ENCODE data around the gene TLL1.

DNA sequence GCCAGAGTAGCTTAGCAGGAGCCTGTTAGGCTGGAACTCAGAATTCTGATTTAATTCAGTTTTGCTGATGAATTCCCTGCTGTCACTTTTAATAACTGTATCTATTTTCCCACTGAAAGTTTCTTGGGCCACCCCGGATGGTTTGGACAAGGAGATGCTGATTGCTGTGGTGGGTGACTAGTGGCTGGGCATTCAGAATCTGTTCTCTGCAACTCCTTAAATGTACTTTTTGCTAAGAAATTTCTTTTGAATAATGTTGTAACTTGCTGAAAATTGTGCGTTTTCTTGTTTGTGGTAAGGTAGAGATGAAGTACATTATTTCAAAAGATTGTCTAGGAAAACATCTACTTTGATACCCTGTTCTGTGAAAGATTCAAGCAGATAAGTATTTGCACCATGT, 2.4 kb downstream of the TLL1 start:
- TF ChIP-seq, protein P1, sequence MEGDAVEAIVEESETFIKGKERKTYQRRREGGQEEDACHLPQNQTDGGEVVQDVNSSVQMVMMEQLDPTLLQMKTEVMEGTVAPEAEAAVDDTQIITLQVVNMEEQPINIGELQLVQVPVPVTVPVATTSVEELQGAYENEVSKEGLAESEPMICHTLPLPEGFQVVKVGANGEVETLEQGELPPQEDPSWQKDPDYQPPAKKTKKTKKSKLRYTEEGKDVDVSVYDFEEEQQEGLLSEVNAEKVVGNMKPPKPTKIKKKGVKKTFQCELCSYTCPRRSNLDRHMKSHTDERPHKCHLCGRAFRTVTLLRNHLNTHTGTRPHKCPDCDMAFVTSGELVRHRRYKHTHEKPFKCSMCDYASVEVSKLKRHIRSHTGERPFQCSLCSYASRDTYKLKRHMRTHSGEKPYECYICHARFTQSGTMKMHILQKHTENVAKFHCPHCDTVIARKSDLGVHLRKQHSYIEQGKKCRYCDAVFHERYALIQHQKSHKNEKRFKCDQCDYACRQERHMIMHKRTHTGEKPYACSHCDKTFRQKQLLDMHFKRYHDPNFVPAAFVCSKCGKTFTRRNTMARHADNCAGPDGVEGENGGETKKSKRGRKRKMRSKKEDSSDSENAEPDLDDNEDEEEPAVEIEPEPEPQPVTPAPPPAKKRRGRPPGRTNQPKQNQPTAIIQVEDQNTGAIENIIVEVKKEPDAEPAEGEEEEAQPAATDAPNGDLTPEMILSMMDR (IDR thresholded peaks at IDR 0.05; ENCODE audit: borderline replicate concordance, extremely low read depth, low read length, poor library complexity, severe bottlenecking) = no peak
- no peak for TF ChIP-seq EZH2 (IDR thresholded peaks at IDR 0.05; ENCODE audit: borderline replicate concordance, low read depth, low read length, severe bottlenecking)
